ENCODE data around the gene TMEM187. TPM values are rescaled to one million over a fixed set of nuclear protein-coding genes. Genes with fewer than 3 reads are reported as not detected.
A peak's percentile ranks its signal among the peaks of the same experiment; 100 is the strongest.

TMEM187 gene
- total RNA-seq, 4 donors from 2014 or later = 1.5 to 9.5 (median 5.4) TPM

GRCh38 chrX:154023276-154024000 lies 50.9 kb downstream of the TMEM187 start:
- TF ChIP-seq POLR2A (IDR thresholded peaks at IDR 0.05) = no peak
- TF ChIP-seq EP300 (IDR thresholded peaks at IDR 0.05) = no peak
- TF ChIP-seq POLR2AphosphoS5 (IDR thresholded peaks at IDR 0.05) = no peak
- TF ChIP-seq CTCF (IDR thresholded peaks at IDR 0.05) = no peak
- ATAC-seq = no peak
- Histone ChIP-seq H3K4me1 (peaks cover 0 to 22% (median 3%) of the 10 kb centered on the region in 3 donors), H3K9me3 (no peaks in the 10 kb centered on the region), H3K27ac (peak overlapping the region in 1 of 4 donors; percentile 6), H3K4me3 (no peak overlapping the region), H3K27me3 (no peaks in the 10 kb centered on the region), H3K36me3 (peaks cover 0 to 10% of the 10 kb centered on the region in 2 donors)
- 28 to 63% methylated on average over 3 to 6 of the region's 27 CpGs for whole genome bisulfite sequencing, 2 donors (ENCODE audit: low coverage in 1 of 2)

GRCh38 chrX:154024271-154024670 lies 51.7 kb downstream of the TMEM187 start:
- TF ChIP-seq EP300 (IDR thresholded peaks at IDR 0.05) (no peak), POLR2AphosphoS5 (IDR thresholded peaks at IDR 0.05) (no peak), CTCF (IDR thresholded peaks at IDR 0.05) (no peak), POLR2A (IDR thresholded peaks at IDR 0.05) (no peak)
- Histone ChIP-seq H3K4me3 (no peak overlapping the region), H3K27me3 (no peaks in the 10 kb centered on the region), H3K36me3 (peaks cover 0 to 17% of the 10 kb centered on the region in 2 donors), H3K4me1 (peaks cover 0 to 14% (median 3%) of the 10 kb centered on the region in 3 donors), H3K27ac (no peak overlapping the region), H3K9me3 (no peaks in the 10 kb centered on the region)
- WGBS, 2 donors (ENCODE audit: low coverage in 1 of 2) = 65 to 79% methylated on average over 2 to 3 of the region's 15 CpGs
- no peak for ATAC-seq

- no peaks in the 10 kb centered on the region for H3K27me3 ChIP-seq
- H3K4me1 ChIP-seq = peaks cover 0 to 12% (median 3%) of the 10 kb centered on the region in 3 donors
- no peaks in the 10 kb centered on the region for H3K9me3 ChIP-seq
- H3K4me3 ChIP-seq = no peak overlapping the region
- peaks cover 0 to 26% of the 10 kb centered on the region in 2 donors for H3K36me3 ChIP-seq
- TF ChIP-seq EP300 (IDR thresholded peaks at IDR 0.05) (no peak), POLR2A (IDR thresholded peaks at IDR 0.05) (no peak), POLR2AphosphoS5 (IDR thresholded peaks at IDR 0.05) (no peak), CTCF (IDR thresholded peaks at IDR 0.05) (no peak)
- no peak for ATAC-seq
- 79% methylated on average over 3 of the region's 8 CpGs; no CpG with 5 or more reads in 1 of the 2 donors for WGBS, 2 donors (ENCODE audit: low coverage in 1 of 2)
- no peak overlapping the region for H3K27ac ChIP-seq
These were observed 52.7 kb downstream of the TMEM187 start for GRCh38 chrX:154025230-154025629.

DNA sequence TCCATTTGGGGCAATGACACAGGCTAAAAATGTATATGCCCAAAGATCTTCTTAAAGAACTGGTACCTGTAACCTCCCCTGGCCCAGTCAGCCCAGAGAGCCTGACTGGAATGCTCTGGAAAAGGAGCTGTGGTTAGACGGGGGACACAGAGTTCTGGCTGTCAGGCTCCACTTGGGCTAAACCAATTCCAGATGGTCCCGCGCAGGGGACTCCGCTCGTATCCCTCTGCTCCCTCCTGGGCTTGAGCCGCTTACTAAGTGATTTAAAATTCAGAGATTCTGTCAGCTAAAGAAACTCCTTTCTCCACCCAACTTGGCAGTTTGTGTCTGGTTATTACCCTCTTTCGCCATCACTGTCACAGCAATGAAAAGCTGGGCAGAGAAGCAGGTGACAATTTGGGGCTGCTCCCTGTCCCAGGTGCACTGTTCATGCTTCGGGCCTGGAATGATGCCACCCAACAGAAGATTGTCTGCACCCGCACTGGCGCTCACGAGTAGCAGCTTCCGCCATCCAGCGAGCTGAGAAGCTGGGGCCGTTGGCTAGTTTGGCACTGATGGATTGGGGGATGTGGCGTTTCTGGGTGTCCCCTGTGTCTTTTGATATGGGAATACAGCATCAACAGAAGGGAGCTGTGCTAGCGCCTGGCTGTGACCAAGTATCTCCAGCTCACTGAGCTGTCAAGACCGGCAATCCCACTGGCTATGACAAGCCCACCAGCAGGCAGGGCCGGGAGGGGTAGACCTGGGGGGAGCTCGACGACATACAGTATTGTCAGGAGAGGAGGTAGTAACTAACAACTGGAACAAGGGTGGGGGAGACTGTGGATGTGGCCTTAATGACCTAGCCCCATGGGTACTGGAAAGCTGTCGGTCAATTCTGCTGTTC lies 53.8 kb downstream of the TMEM187 start:
- Histone ChIP-seq H3K36me3 (peaks cover 0 to 37% of the 10 kb centered on the region in 2 donors), H3K4me3 (no peak overlapping the region), H3K9me3 (no peaks in the 10 kb centered on the region), H3K27me3 (no peaks in the 10 kb centered on the region), H3K4me1 (peaks cover 0 to under 1% (median 0%) of the 10 kb centered on the region in 3 donors), H3K27ac (no peak overlapping the region)
- ATAC-seq = no peak
- TF ChIP-seq POLR2AphosphoS5 (IDR thresholded peaks at IDR 0.05) = no peak
- TF ChIP-seq CTCF (IDR thresholded peaks at IDR 0.05) = no peak
- TF ChIP-seq POLR2A (IDR thresholded peaks at IDR 0.05) = no peak
- TF ChIP-seq EP300 (IDR thresholded peaks at IDR 0.05) = no peak
- WGBS, 2 donors (ENCODE audit: low coverage in 1 of 2) = 76% methylated on average over 5 of the region's 21 CpGs; no CpG with 5 or more reads in 1 of the 2 donors
